Neural cell (in vitro differentiated cells): ENCODE results near the gene CSNK1G3. TPM values are rescaled to one million over a fixed set of nuclear protein-coding genes. Genes with fewer than 3 reads are reported as not detected.

Experiments used
- H2AFZ ChIP-seq: fragments of 200-600, 300-800 bp; sonication (generic), shearing (Covaris generic); 2 replicates; pipeline ENCODE4 v1.6.0; 2014; ENCODE audit warnings: low read depth, mild to moderate bottlenecking, antibody characterized with exemption, low read length, moderate library complexity
- H3F3A ChIP-seq: fragments of 200-600 bp; shearing (Covaris generic); 2 replicates; pipeline ENCODE4 v1.6.1; 2016; ENCODE audit warnings: mild to moderate bottlenecking, moderate library complexity, mixed read lengths, antibody characterized with exemption, low read length; ENCODE audit not compliant: insufficient read depth, poor library complexity, severe bottlenecking
- H3K27ac ChIP-seq: fragments of 200-600, 300-800 bp; sonication (generic), shearing (Covaris generic); 2 replicates; pipeline ENCODE4 v1.5.1; 2014; ENCODE audit warnings: mild to moderate bottlenecking, low read length, moderate library complexity
- H3K27me3 ChIP-seq: fragments of 300-800, 200-600 bp; sonication (generic), shearing (Covaris generic); 2 replicates; pipeline ENCODE4 v1.6.0; 2014; ENCODE audit warnings: mild to moderate bottlenecking, low read depth, low read length, moderate library complexity; ENCODE audit not compliant: insufficient read depth
- H3K36me3 ChIP-seq: fragments of 300-800, 200-600 bp; sonication (generic), shearing (Covaris generic); 2 replicates; pipeline ENCODE4 v1.5.1; 2014; ENCODE audit warnings: mild to moderate bottlenecking, antibody characterized with exemption, low read length, moderate library complexity; ENCODE audit not compliant: insufficient read depth
- H3K4me2 ChIP-seq: fragments of 300-800, 200-600 bp; sonication (generic), shearing (Covaris generic); 2 replicates; pipeline ENCODE4 v1.6.0; 2014; ENCODE audit warnings: mild to moderate bottlenecking, low read length
- H3K4me3 ChIP-seq: fragments of 300-800, 200-600 bp; sonication (generic), shearing (Covaris generic); 2 replicates; pipeline ENCODE4 v1.5.1; 2014; ENCODE audit warnings: mild to moderate bottlenecking, low read length, moderate library complexity
- H3K79me2 ChIP-seq: fragments of 200-600 bp; shearing (Covaris generic); replicated peaks from 2 replicates; pipeline ENCODE4 v1.6.0; 2014; ENCODE audit warnings: mild to moderate bottlenecking, low read length, moderate library complexity; ENCODE audit not compliant: insufficient read depth
- H3K9ac ChIP-seq: fragments of 300-800, 200-600 bp; sonication (generic), shearing (Covaris generic); 2 replicates; pipeline ENCODE4 v1.6.1; 2016; ENCODE audit warnings: mild to moderate bottlenecking, low read length, mixed read lengths
- H3K9me2 ChIP-seq: fragments of 200-600 bp; shearing (Covaris generic); 2 replicates; pipeline ENCODE4 v1.6.1; 2016; ENCODE audit warnings: mild to moderate bottlenecking, low read length, mixed read lengths; ENCODE audit not compliant: insufficient read depth
- H3K9me3 ChIP-seq: fragments of 200-600, 300-800 bp; sonication (generic), shearing (Covaris generic); 2 replicates; pipeline ENCODE4 v1.6.1; 2016; ENCODE audit warnings: mild to moderate bottlenecking, mixed run types, low read length, moderate library complexity, mixed read lengths
- H4K20me1 ChIP-seq: fragments of 200-600 bp; shearing (Covaris generic); 2 replicates; pipeline ENCODE4 v1.6.1; 2016; ENCODE audit warnings: mild to moderate bottlenecking, mixed run types; ENCODE audit not compliant: insufficient read depth
- CTCF ChIP-seq: fragments of 450-650 bp; IDR thresholded peaks from 2 replicates; pipeline ENCODE4 v1.5.1; 2014; ENCODE audit warnings: antibody characterized with exemption, mild to moderate bottlenecking, moderate library complexity; ENCODE audit not compliant: poor library complexity, severe bottlenecking
- EP300 ChIP-seq: fragments of 450-650 bp; conservative IDR thresholded peaks from 2 replicates; pipeline ENCODE4 v1.6.1; 2014; ENCODE audit warnings: antibody characterized with exemption, mild to moderate bottlenecking, moderate library complexity; ENCODE audit not compliant: poor library complexity, severe bottlenecking
- EZH2 ChIP-seq: fragments of 200-600, 300-800 bp; shearing (Covaris generic), sonication (generic); IDR thresholded peaks from 2 replicates; pipeline ENCODE4 v1.6.1; 2014; ENCODE audit warnings: antibody characterized with exemption, low read length, borderline replicate concordance, mild to moderate bottlenecking; ENCODE audit not compliant: insufficient read depth, poor library complexity, severe bottlenecking
- MXI1 ChIP-seq: fragments of 450-650 bp; conservative IDR thresholded peaks from 2 replicates; pipeline ENCODE4 v1.6.1; 2014; ENCODE audit warnings: antibody characterized with exemption, mild to moderate bottlenecking; ENCODE audit not compliant: poor library complexity, severe bottlenecking
- POLR2AphosphoS5 ChIP-seq: IDR thresholded peaks from 2 replicates; pipeline ENCODE4 v1.6.1; 2012
- RAD21 ChIP-seq: fragments of 450-650 bp; conservative IDR thresholded peaks from 2 replicates; pipeline ENCODE4 v1.6.1; 2014; ENCODE audit warnings: antibody characterized with exemption, mild to moderate bottlenecking, moderate library complexity
- REST ChIP-seq: IDR thresholded peaks from 2 replicates; pipeline ENCODE4 v1.6.1; 2012; ENCODE audit warnings: borderline replicate concordance
- SMC3 ChIP-seq: fragments of 450-650 bp; conservative IDR thresholded peaks from 2 replicates; pipeline ENCODE4 v1.6.1; 2014; ENCODE audit warnings: antibody characterized with exemption, mild to moderate bottlenecking, moderate library complexity; ENCODE audit not compliant: poor library complexity
- TAF1 ChIP-seq: IDR thresholded peaks from 2 replicates; pipeline ENCODE4 v1.6.1; 2012; ENCODE audit warnings: low read depth
- polyA plus RNA-seq: library from polyadenylated mRNA; depleted of rRNA; stranded (reverse); fragments of >200 nt; gene quantifications from 2 replicates; pipeline ENCODE4 v1.2.3, GENCODE V29; 2014

The CSNK1G3 gene
- polyA plus RNA-seq, 1 donor from 2014 or later, result 29.1 TPM

GRCh38 chr5:123515904-123516303 is 3.9 kb downstream of the CSNK1G3 start:
- H4K20me1 ChIP-seq, result no peaks in the 10 kb centered on the region
- H3K79me2 ChIP-seq, result peaks cover 75% of the 10 kb centered on the region
- TF ChIP-seq RAD21, result no peak
- no peak for TF ChIP-seq POLR2AphosphoS5
- TF ChIP-seq REST, result no peak
- TF ChIP-seq EZH2, result no peak
- no peak for TF ChIP-seq TAF1
- no peak for TF ChIP-seq SMC3
- TF ChIP-seq EP300, result no peak
- no peak for TF ChIP-seq MXI1
- TF ChIP-seq CTCF, result no peak

GRCh38 chr5:123517476-123517875 is 5.5 kb downstream of the CSNK1G3 start:
- Histone ChIP-seq H3K4me3 (no peak overlapping the region), H3K9ac (no peak overlapping the region), H3K27ac (no peak overlapping the region), H3K9me3 (no peaks in the 10 kb centered on the region), H3F3A (no peaks in the 10 kb centered on the region), H3K9me2 (no peaks in the 10 kb centered on the region), H3K27me3 (no peaks in the 10 kb centered on the region), H3K79me2 (peaks cover 89% of the 10 kb centered on the region), H3K36me3 (no peaks in the 10 kb centered on the region), H3K4me2 (no peak overlapping the region), H2AFZ (no peak overlapping the region), H4K20me1 (no peaks in the 10 kb centered on the region)
- no peak for TF ChIP-seq MXI1
- no peak for TF ChIP-seq SMC3
- no peak for TF ChIP-seq EP300
- no peak for TF ChIP-seq RAD21
- TF ChIP-seq POLR2AphosphoS5, result no peak
- no peak for TF ChIP-seq EZH2
- TF ChIP-seq TAF1, result no peak
- TF ChIP-seq REST, result no peak
- TF ChIP-seq CTCF, result no peak

More at GRCh38 chr5:123515904-123516303, 3.9 kb downstream of the CSNK1G3 start:
- H3K27ac ChIP-seq, result no peak overlapping the region
- H3K27me3 ChIP-seq, result no peaks in the 10 kb centered on the region
- no peak overlapping the region for H3K4me2 ChIP-seq
- H3K9ac ChIP-seq, result no peak overlapping the region
- no peaks in the 10 kb centered on the region for H3F3A ChIP-seq
- H2AFZ ChIP-seq, result no peak overlapping the region
- H3K9me2 ChIP-seq, result no peaks in the 10 kb centered on the region
- no peaks in the 10 kb centered on the region for H3K36me3 ChIP-seq
- no peak overlapping the region for H3K4me3 ChIP-seq
- H3K9me3 ChIP-seq, result no peaks in the 10 kb centered on the region
